ENCODE measurements around the gene ZWILCH. TPM values are rescaled to one million over a fixed set of nuclear protein-coding genes. Genes with fewer than 3 reads are reported as not detected.
"Not testable (repeated sequence)": the region's sequence is repeated elsewhere in the genome, so short reads cannot be mapped to it uniquely, and the experiment has no call there.

ZWILCH gene
- total RNA-seq, 1 donor from 2014 or later, result 8.7 TPM

- no peak for DNase-seq (ENCODE audit: low read depth)
Measured at GRCh38 chr15:66578286-66578875, 73.3 kb downstream of the ZWILCH start.

DNA sequence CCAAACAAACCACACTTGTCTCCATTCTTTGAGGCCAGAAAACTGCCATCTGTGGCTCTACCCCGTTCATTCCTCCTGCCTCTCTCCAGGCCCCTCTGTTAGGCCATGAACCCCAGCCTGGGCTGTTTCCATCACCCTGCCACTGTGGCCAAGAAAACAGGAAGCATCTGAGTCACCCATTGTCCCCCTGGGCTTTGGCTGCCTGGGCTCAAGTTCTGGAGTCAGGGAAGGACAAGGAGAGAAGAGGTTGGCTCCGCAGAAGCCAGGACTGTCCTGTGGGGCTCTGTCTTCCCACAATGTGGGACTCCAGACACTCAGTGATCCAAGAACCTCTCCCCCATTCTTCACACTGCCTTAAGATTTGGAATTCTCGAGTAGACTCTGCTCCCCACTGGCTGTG, 75.5 kb downstream of the ZWILCH start:
- peak; percentile 29 for DNase-seq (ENCODE audit: low read depth)

DNA sequence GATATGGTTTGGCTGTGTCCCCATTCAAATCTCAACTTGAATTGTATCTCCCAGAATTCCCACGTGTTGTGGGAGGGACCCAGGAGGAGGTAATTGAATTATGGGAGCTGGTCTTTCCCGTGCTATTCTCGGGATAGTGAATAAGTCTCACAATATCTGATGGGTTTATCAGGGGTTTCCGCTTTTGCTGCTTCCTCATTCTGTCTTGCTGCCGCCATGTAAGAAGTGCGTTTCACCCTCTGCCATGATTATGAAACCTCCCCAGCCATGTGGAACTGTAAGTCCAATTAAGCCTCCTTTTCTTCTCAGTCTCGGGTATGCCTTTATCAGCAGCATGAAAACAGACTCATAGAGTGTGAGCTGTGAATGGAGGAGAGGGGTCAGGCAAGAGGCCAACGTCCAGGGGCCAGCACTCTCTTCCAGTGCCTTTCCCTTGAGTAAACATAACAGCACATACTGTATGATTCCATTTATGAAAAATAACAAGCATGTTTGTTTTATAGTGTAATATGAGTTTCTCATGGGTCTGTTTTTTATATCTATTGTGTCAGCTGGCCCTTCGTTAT, 76.9 kb downstream of the ZWILCH start:
- no peak for DNase-seq (ENCODE audit: low read depth)

GRCh38 chr15:66586155-66586976, 81.2 kb downstream of the ZWILCH start:
- no peak for DNase-seq (ENCODE audit: low read depth)

GRCh38 chr15:66587020-66587419, 81.9 kb downstream of the ZWILCH start:
- DNase-seq (ENCODE audit: low read depth), result no peak

DNA sequence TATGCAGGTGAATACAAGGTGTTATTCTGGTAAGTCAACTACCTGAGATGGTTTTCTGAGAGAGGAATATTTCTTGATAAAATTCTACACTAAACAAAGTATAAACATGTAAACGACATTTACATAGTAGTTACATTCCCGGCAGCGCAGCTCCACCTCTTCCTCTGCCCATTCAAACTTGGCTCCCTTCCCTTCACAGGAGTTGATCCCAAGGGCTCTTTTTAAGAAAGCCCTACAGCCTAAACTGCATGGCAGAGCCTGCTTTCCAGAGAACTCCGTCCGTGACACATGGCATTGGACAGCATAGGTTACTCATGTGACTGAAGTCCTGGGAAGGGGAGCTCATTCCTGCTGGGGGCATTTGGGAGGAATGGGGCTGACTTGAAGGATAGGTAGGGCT, 82.6 kb downstream of the ZWILCH start:
- DNase-seq (ENCODE audit: low read depth), result no peak

DNA sequence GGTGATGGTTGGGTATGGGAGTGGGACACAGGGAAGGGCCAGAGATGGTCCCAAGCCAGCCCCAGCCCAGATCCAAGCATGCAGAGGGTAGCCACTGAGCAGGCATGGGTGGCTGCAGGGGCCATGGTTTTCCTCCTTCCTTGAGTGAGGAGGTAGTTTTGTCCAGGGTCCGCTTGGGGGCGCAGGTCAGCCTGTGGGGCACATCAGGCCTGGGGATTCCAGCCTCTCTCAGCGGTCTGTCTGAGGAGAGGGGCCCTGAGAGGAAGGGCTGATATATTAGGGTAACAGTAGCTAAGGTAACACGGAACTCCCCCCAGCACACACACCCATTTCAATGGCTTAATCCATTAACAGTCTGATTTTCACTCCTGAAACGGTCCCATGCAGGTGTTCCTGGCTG, 83.4 kb downstream of the ZWILCH start:
- DNase-seq (ENCODE audit: low read depth), result no peak

DNA sequence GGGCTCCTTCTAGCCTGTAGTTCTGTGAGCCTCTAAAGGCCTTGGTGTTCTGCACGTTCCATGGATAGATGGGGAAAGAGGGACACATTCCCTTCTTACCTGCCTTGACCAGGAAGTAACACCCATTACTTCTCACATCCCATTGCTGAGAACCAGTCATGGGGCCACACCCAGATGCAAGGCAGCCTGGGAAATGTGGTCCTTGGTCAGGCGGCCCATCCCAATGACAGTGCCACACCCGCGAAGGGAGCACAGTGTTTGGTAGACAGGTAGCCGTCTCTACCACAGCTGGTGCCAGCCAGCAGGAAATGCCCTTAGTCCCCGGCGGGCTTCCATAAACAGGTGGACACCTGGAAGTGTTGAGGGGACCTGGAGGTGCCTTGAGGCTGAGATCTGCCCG, 83.8 kb downstream of the ZWILCH start:
- DNase-seq (ENCODE audit: low read depth), result no peak

- not testable (repeated sequence) for DNase-seq (ENCODE audit: low read depth)
Measured at GRCh38 chr15:66589429-66589828, 84.3 kb downstream of the ZWILCH start.

DNA sequence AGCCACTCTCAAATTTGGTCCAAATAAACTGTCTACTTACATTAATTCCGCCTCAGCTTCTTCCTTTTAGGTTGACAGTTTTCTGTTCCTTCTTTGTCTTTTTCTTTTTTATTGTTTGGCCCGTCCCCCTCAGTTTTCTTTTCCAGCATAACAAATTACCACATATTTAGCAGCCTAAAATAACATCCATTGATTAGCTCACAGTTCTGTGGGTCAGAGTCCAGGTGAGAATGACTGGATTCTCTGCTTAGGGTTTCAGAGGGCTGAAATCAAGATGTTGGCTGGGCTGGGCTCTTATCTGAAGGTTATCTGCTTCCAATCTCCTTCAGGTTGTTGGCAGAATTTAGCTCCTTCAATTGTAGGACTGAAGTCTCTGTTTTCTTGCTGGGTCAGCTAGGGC, 85.3 kb downstream of the ZWILCH start:
- no peak for DNase-seq (ENCODE audit: low read depth)

GRCh38 chr15:66591322-66591862, 86.3 kb downstream of the ZWILCH start:
- no peak for DNase-seq (ENCODE audit: low read depth)

DNA sequence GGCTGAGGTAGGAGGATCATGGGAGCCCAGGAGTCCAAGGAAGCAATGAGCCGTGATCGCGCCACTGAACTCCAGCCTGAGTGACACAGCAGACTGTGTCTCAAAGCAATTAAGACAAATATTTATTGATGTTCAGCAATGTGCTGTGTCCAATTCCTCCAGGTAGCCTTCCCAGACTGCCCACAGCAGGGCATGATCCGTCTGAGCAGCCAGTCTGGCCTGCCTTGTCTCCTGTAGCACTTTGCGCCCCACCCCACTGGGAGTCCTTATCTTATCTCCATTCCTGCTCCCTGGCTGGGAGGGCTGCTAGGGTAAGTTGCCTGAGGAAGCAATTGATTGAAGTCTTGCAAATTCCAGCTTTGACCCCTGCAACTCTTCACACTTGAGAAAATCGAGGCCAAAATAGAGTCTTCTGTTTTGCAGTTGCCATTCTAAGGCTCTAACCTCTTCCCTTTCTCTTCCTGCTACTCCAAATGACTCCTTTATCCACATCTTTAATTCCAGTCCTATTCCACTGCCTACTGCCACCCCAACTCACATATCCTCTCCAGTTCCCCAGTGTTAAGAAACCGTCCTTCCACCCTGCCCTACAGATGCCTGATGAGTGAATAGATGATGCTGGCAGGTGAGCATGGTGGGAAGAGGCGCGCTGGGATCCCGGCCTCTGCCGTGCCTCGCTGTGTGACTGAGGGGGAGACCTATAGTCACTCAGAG, 87.5 kb downstream of the ZWILCH start:
- DNase-seq (ENCODE audit: low read depth), result no peak

- DNase-seq (ENCODE audit: low read depth), result no peak
Measured at GRCh38 chr15:66593219-66593780, 88.2 kb downstream of the ZWILCH start.

- DNase-seq (ENCODE audit: low read depth), result no peak
Measured at GRCh38 chr15:66594344-66594743, 89.2 kb downstream of the ZWILCH start.

GRCh38 chr15:66594836-66595235, 89.7 kb downstream of the ZWILCH start:
- DNase-seq (ENCODE audit: low read depth), result no peak

DNA sequence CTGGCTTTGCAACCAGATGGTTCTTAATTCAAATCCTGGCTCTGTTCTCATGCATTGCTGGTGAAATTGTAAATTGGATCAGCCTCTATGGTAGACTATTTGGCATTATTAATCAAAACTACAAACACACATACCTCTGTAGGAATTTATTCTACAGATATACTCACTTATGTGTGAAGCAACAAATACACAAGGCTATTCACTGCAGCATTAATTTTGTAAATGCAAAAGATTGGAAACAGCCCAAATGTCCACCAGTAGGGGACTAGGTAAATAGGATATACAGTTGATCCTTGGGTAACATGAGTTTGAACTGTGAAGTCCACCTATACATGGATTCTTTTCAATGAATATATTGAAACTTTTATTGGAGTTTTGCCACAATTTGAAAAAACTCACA, 90.2 kb downstream of the ZWILCH start:
- DNase-seq (ENCODE audit: low read depth), result no peak

GRCh38 chr15:66595931-66596545, 90.9 kb downstream of the ZWILCH start:
- no peak for DNase-seq (ENCODE audit: low read depth)

- no peak for DNase-seq (ENCODE audit: low read depth)
Measured at GRCh38 chr15:66598095-66598815, 93.1 kb downstream of the ZWILCH start.

Data from myocyte (in vitro differentiated cells).